GM18520 (cell line): ENCODE results near the gene SPATA12.

Experiments
- ATAC-seq: cut with Tn5 transposase; IDR thresholded peaks from one replicate; pipeline ENCODE4 v1.9.1; 2021; ENCODE audit not compliant: unreplicated experiment

SPATA12 gene

GRCh38 chr3:57060089-57060821 lies at the start of gene SPATA12:
TSS of gene SPATA12 (plus strand) at chr3:57060664. CDS start at chr3:57073695, 13,031 bp downstream.
- no peak for ATAC-seq

- ATAC-seq = no peak
Measured at GRCh38 chr3:57011022-57011421, 49.4 kb upstream of the SPATA12 start.

- ATAC-seq = no peak
Measured at GRCh38 chr3:57012847-57013246, 47.6 kb upstream of the SPATA12 start.

GRCh38 chr3:57015350-57015729 lies 45.1 kb upstream of the SPATA12 start:
- ATAC-seq = no peak

- ATAC-seq = no peak
Measured at GRCh38 chr3:57015912-57016311, 44.6 kb upstream of the SPATA12 start.

- no peak for ATAC-seq
Measured at GRCh38 chr3:57017459-57017845, 43.0 kb upstream of the SPATA12 start.

GRCh38 chr3:57018246-57018645 lies 42.2 kb upstream of the SPATA12 start:
- ATAC-seq = no peak

GRCh38 chr3:57019057-57019456 lies 41.4 kb upstream of the SPATA12 start:
- ATAC-seq = no peak

GRCh38 chr3:57025237-57025636 lies 35.2 kb upstream of the SPATA12 start:
- no peak for ATAC-seq

GRCh38 chr3:57026944-57027343 lies 33.5 kb upstream of the SPATA12 start:
- ATAC-seq = no peak

GRCh38 chr3:57029383-57029782 lies 31.1 kb upstream of the SPATA12 start:
- ATAC-seq = no peak

GRCh38 chr3:57029924-57030323 lies 30.5 kb upstream of the SPATA12 start:
- ATAC-seq = no peak

- no peak for ATAC-seq
Measured at GRCh38 chr3:57030721-57031120, 29.7 kb upstream of the SPATA12 start.

GRCh38 chr3:57031631-57032541 lies 28.6 kb upstream of the SPATA12 start:
- no peak for ATAC-seq

- no peak for ATAC-seq
Measured at GRCh38 chr3:57036952-57037351, 23.5 kb upstream of the SPATA12 start.

GRCh38 chr3:57038466-57039164 lies 21.8 kb upstream of the SPATA12 start:
- no peak for ATAC-seq

- ATAC-seq = no peak
Measured at GRCh38 chr3:57041674-57042073, 18.8 kb upstream of the SPATA12 start.

- ATAC-seq = no peak
Measured at GRCh38 chr3:57043518-57043917, 16.9 kb upstream of the SPATA12 start.

GRCh38 chr3:57046101-57046765 lies 14.2 kb upstream of the SPATA12 start:
- ATAC-seq = no peak

- no peak for ATAC-seq
Measured at GRCh38 chr3:57048052-57048671, 12.3 kb upstream of the SPATA12 start.

- ATAC-seq = no peak
Measured at GRCh38 chr3:57048728-57049127, 11.7 kb upstream of the SPATA12 start.
